T1000 (cell line): ENCODE measurements around the gene UNC45A.
"Not testable (repeated sequence)": the region's sequence is repeated elsewhere in the genome, so short reads cannot be mapped to it uniquely, and the experiment has no call there.

Source experiments
- DNase-seq: peaks from one replicate; lab custom pipeline; 2025; ENCODE audit warnings: mixed read lengths; lab: John Stamatoyannopoulos, UW

The UNC45A gene, protein sequence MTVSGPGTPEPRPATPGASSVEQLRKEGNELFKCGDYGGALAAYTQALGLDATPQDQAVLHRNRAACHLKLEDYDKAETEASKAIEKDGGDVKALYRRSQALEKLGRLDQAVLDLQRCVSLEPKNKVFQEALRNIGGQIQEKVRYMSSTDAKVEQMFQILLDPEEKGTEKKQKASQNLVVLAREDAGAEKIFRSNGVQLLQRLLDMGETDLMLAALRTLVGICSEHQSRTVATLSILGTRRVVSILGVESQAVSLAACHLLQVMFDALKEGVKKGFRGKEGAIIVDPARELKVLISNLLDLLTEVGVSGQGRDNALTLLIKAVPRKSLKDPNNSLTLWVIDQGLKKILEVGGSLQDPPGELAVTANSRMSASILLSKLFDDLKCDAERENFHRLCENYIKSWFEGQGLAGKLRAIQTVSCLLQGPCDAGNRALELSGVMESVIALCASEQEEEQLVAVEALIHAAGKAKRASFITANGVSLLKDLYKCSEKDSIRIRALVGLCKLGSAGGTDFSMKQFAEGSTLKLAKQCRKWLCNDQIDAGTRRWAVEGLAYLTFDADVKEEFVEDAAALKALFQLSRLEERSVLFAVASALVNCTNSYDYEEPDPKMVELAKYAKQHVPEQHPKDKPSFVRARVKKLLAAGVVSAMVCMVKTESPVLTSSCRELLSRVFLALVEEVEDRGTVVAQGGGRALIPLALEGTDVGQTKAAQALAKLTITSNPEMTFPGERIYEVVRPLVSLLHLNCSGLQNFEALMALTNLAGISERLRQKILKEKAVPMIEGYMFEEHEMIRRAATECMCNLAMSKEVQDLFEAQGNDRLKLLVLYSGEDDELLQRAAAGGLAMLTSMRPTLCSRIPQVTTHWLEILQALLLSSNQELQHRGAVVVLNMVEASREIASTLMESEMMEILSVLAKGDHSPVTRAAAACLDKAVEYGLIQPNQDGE

DNA sequence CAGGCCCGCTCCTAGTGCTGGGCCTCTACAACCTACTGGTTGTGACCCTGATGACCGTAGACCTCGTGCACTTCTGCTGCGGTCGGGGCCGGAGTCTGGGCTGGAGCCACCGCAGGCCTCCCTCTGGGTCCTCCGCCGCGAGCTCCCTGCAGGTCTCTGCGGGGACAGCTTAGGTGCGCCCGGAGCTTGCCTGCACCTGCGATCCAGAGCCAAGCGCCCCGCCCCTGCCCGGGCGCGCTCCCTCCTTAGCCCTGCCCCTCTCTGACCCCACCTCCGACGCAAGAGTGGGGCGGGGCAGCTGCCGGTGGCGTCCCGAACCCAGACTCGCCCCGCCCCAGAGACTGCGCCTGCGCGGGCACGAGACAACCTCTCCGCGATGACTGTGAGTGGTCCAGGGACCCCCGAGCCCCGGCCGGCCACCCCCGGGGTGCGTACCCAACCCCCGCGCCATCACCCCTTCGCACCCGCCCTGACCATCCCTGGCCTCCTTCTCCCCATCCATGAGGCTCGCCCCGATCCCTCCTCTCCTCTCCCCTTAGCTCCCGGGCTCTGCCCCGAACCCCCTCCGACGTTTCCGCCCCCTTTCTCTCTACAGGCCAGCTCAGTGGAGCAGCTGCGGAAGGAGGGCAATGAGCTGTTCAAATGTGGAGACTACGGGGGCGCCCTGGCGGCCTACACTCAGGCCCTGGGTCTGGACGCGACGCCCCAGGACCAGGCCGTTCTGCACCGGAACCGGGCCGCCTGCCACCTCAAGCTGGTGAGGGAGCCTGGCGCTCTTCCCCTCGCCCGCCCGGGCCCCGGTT is at the start of gene UNC45A:
Gene UNC45A, plus strand, starts transcription at position 337 of the 803 bp plus-strand sequence. Its CDS starts 40 bp downstream, at position 377.
- DNase-seq: peak; percentile 67

DNA sequence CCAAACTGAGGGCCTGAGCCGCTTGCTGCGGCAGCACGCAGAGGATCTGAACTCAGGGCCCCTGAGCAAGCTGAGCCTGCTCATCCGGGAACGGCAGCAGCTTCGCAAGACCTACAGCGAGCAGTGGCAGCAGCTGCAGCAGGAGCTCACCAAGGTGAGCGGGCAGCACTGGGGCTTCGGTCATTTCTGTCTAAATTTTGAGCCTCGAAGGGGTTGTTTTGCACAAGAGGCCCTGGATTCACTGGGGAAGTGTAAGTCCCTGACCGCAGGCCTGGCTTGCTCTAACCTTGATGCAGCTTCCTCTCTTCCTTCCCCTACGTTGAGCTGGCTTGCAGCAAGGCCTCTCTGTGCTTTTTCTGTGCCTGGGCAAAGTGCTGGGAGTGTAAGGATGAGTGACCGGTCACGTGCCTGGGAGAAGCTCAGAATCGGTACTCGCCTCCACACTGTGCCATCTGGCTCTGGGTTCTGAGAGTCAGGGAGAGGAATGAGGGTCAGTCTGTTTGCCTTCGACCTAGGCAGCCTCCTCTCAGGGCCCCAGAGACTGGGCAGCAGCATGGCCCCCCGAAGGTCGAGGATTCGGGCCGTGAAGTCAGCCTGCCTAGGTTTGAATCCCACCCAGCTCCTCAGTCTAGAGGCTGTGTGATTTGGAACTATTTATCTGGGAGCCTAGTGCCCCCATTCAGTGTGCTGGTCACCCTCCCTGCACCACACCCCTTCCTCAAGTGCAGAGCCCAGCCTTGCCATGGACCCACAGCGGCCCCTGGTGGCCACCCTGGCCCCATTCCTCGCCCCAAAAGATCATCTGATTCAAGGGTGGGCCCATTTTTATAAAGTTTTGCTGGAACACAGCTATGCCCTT is 49.4 kb upstream of the UNC45A start:
- DNase-seq: peak; percentile 13

DNA sequence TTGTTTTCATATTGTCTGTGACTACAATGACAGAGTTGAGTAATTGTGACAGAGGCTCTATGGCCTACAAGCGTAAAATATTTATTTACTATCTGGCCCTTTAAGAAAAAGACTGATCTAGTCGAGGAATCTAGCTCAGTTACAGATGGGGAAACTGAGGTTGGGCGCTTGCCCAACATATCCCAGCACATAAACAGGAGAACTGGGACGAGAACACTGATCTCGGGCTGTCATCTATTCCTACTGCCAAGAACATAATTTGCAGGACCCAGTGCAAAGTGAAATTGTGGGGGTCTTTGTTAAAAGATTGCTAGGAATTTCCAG is 48.8 kb upstream of the UNC45A start:
- DNase-seq: no peak

DNA sequence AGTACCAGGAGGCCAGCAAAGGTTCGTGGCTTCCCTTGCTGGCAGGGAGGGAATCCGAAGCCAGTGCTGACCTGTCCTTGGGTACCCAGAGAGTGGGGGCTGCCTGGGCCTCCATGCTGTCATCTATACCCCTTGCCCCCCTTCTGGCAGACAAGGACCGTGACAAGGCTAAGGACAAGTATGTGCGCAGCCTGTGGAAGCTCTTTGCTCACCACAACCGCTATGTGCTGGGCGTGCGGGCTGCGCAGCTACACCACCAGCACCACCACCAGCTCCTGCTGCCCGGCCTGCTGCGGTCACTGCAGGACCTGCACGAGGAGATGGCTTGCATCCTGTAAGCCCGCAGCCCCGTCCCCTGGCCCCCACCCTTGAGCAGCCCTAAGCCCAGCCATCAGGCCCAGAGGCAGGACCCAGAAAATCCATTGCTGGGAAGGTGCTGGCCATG is 48.0 kb upstream of the UNC45A start:
- no peak for DNase-seq

DNA sequence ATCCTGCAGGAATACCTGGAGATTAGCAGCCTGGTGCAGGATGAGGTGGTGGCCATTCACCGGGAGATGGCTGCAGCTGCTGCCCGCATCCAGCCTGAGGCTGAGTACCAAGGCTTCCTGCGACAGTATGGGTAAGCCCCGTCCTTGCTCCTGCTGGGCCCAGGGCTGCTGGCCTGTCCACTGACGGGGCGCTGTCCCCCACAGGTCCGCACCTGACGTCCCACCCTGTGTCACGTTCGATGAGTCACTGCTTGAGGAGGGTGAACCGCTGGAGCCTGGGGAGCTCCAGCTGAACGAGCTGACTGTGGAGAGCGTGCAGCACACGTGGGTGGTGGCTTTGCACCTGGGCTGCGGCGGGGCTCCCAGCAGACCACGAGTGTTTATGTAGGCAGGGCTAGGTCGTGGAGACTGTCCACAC is 45.8 kb upstream of the UNC45A start:
- DNase-seq: no peak

DNA sequence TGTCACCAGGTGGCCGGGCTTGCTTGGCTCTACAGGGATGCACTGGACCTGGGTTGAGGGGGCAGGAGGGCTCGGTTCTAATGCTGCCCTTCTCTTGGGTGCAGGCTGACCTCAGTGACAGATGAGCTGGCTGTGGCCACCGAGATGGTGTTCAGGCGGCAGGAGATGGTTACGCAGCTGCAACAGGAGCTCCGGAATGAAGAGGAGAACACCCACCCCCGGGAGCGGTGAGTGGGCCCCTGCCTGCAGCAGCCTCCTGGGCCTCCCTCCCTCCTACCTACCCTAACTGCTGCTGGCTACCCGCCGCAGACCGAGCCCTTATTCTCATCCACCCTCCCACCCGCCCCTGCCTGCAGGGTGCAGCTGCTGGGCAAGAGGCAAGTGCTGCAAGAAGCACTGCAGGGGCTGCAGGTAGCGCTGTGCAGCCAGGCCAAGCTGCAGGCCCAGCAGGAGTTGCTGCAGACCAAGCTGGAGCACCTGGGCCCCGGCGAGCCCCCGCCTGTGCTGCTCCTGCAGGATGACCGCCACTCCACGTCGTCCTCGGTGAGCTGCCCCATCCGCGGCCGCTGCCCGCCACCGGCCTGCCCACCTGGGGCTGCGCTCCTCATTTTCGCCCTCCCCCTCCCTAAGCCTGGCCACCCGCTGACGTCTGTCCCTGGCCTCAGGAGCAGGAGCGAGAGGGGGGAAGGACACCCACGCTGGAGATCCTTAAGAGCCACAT is 45.2 kb upstream of the UNC45A start:
- DNase-seq: no peak

DNA sequence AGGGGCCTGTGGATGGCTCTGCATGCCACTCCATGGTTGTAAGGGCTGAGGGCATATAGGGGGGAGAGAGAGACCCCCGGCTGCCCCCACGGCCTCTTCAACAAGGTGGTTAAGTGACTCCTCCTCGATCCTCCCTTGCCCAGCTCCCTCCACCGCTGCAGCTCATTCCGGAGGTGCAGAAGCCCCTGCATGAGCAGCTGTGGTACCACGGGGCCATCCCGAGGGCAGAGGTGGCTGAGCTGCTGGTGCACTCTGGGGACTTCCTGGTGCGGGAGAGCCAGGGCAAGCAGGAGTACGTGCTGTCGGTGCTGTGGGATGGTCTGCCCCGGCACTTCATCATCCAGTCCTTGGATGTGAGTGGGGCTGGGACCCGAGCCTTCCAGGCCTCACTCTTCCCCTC is 44.2 kb upstream of the UNC45A start:
- DNase-seq: no peak

DNA sequence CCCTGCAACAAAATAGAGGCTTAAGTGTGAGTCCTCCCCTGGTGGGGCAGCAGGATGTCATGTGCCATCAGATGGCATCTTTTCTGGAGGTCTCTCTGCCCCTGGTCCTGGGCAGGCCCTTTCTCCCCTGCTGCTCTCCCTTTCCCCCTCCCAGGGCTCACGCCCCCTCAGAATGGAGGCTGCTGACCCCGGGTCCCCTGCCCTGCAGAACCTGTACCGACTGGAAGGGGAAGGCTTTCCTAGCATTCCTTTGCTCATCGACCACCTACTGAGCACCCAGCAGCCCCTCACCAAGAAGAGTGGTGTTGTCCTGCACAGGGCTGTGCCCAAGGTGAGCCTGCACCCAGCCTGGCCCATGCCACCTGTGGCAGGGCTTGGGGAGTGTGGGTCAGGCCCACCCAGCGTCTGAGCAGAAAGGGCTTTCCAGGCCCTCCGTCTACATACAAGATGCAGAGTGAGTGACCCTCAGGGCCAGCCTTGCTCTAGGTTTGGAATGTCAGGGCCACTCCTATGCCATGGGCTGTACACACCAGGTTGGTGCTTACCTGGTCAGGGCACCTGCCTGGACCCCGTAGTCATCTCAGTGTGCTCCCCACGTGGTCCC is 43.6 kb upstream of the UNC45A start:
- DNase-seq: no peak

DNA sequence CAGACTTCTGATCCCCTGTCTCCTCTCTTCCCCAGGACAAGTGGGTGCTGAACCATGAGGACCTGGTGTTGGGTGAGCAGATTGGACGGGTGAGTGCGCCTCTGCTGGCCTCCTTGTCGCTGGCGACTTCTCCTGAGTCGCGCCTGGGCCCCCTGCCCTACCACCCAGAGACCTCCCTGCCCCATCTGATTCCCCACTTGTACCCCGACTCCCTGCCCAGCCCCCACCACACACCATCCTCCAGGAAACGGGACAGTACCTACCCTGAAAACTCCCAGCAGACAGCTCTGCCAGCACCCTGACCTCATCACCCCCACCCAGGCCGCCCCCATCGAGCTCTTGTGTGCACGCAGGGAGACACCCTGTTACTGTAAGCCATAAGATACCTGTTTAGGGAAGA is 43.1 kb upstream of the UNC45A start:
- DNase-seq: no peak

DNA sequence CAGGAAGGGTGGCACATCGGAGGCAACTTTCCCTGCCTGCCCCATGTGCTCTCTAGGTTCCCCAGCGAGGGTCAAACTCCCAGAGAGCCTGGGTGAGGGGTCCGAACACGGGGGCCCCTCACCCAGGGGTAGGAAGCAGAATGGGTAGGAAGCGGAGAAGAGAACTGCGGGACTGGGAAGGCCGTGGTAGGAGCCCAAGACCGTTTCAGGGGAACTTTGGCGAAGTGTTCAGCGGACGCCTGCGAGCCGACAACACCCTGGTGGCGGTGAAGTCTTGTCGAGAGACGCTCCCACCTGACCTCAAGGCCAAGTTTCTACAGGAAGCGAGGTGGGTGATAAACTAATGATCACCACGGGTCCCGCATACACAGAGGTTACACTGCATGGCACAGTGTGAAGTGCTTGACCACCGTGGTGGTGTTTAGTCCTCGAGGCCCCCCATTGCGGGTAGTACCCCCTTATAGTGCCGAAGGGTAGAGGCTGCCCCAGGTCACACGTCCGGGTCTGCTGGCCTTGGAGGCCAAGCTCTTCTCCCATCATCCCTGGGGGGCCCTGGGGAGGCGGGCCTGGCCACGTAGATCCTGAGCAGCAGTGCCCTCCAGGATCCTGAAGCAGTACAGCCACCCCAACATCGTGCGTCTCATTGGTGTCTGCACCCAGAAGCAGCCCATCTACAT is 42.4 kb upstream of the UNC45A start:
- DNase-seq: no peak

DNA sequence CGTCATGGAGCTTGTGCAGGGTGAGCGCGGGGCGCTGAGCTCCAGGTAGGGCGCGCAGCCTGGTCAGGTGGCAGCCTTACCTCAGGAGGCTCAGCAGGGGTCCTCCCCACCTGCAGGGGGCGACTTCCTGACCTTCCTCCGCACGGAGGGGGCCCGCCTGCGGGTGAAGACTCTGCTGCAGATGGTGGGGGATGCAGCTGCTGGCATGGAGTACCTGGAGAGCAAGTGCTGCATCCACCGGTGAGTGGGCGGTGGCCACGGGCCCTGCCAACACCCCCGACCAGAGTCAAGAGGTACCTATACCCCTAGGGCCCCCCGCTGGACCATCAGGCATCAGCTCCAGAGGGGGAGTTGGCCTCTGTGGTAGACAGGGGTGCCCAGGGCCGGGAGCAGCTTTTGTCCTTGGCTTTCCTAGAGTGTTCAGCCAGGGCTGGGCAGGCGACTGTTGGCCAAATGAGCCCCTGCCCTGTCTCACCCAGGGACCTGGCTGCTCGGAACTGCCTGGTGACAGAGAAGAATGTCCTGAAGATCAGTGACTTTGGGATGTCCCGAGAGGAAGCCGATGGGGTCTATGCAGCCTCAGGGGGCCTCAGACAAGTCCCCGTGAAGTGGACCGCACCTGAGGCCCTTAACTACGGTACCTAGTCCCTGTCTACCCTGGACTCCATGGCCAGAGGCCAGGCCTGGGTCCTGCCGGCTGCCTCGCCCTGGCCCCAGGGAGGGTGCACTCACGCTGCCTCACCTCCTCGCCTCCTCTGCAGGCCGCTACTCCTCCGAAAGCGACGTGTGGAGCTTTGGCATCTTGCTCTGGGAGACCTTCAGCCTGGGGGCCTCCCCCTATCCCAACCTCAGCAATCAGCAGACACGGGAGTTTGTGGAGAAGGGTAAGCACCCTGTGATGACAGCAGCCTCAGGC is 41.7 kb upstream of the UNC45A start:
- no peak for DNase-seq

DNA sequence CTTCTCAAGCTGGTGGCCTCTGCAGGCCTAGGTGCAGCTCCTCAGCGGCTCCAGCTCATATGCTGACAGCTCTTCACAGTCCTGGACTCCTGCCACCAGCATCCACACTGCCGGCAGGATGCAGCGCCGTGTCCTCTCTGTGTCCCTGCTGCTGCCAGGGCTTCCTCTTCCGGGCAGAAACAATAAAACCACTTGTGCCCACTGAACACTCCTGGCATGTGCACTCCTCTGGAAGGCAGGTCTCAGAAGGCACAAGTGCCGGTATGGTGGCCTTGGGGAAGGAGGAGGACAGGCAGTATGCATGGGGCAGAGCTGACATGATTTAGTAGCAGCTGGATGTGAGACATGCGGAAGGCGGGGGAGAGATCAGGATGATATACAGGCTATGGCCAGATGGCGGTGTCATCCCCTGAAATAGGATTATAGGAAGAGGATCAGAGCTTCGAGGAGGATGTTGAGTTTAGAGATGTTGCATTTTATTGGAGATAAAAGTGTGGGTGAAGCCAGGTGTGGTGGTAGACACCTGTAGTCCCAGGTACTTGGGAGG is 39.4 kb upstream of the UNC45A start:
- DNase-seq: no peak

DNA sequence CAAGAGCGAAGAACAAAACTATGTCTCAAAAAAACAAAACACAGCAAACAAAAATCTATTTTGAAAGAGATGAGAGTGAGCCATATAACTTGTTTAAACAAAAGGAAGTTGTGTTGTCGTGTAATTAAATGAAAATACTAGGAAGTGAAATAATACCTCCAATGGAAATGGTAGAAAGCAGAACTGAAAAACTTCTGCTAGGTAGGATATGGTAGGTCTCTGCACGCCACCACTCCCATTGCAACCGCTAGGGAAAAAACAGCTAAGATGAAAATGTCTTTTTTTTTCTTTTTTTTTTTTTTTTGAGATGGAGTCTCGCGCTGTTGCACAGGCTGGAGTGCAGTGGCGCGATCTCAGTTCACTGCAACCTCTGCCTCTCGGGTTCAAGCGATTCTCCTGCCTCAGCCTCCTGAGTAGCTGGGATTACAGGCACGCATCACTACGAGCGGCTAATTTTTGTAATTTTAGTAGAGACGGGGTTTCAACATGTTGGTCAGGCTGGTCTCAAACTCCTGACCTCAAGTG is 37.9 kb upstream of the UNC45A start:
- not testable (repeated sequence) for DNase-seq

DNA sequence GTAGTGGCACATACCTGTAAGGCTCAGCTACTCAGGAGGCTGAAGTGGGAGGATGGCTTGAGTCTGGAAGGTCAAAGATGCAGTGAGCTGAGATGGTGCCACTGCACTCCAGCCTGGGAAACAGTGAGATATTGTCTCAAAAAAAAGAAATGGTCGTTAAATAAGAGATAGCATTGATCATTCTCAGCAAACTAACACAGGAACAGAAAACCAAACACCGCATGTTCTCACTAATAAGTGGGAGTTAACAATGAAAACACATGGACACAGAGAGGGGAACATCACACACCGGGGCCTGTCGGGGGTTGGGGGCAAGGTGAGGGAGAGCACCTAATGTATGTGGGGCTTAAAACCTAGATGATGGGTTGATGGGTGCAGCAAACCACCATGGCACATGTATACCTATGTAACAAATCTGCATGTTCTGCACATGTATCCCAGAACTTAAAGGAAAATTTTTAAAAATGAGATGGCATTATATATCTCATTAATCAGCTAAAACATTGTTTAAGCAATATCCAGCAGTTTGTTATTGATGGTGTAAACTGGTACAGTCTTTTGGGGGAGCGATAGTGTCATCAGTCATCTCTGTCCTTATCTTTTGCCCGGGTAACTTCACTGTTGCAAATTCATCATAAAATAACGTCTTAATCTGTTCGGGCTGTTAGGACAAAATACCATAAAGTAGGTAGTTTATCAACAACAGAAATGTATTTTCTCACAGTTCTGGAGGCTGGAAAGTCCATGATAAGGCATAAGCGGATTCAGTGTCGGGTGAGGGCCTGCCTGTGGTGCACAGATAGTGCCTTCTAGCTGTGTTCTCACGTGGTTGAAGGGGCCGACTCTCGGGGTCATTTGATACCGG is 33.7 kb upstream of the UNC45A start:
- DNase-seq: no peak

DNA sequence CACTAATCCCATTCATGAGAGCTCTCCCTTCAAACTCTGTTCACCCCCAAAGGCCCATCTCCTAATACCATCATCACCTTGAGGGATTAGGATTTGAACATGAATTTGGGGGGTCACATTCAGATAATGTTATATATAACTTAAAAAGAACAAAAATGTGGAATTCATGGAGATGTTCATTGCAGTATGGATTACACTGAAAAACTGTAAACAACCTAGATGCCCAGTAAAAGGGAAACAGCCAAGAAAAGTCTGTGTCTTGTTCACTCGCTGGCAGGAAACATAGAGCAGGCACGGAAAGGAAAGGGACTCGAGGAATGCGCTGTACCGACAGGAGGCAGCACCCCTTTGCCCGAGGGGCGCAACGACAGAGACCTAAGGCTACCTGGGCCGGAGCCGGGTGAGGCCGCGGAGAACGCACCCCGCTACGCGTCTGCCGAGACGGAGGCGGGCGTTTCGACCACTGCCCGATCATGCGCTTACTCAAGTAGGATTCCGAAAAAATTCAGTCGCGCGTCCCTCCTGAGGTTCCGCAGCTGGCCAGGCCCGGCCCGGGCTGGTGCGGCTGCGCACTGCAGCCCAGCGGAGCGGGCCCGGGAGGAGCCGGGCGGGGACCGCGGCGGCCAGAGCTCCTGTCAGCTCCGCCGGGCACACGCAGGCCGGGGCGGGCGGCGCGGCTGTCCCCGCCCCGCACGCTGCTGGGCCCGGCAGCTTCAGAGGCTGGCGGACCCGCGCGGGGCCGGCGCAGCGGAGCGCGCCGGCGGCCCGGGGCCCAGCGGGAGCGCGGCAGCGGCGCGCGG is 32.8 kb upstream of the UNC45A start:
- peak; percentile 67 for DNase-seq
